ENCODE data around the gene SRRM2. TPM values are rescaled to one million over a fixed set of nuclear protein-coding genes. Genes with fewer than 3 reads are reported as not detected.

The SRRM2 gene
- polyA plus RNA-seq, 10 donors, result 351 to 593 (median 450) TPM

DNA sequence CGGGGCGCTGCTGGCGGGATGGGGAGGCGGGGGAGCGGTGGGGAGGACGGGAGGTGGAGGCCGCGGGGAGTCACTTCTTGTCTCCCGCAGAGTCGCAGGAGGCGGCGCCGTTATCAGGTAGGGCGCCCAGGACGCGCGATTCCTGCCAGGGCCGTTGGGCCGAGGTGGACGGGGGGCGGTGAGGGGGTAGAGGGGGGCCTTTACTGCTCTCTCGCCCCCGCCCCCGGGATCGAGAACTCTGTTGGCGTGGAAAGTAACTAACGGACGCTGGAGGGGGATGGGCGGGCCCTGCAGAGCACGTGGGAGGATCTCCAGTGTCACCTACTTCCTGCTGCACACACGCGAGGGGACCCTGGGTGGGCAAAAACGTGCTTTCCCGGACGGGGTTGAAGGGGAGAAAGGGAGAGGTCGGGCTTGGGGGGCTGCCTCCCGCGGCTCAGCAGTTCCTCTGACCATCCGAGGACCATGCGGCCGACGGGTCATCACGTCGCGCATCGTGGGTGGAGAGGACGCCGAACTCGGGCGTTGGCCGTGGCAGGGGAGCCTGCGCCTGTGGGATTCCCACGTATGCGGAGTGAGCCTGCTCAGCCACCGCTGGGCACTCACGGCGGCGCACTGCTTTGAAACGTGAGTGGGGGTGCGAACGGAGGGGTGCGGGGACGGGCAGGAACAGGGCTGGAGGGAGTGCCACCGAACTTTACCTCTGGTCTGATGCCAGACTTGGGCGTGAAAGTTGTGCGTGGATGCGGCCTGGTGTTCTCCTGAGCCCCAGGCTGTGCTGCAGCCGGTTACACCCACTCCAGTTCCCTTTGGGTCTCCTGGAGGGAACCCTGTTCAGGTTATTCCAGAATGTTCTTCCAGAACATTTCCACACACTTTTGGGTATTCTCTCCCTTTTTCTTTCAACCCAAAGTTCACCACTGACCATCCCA lies 65.2 kb downstream of the SRRM2 start:
- no peak for DNase-seq

DNA sequence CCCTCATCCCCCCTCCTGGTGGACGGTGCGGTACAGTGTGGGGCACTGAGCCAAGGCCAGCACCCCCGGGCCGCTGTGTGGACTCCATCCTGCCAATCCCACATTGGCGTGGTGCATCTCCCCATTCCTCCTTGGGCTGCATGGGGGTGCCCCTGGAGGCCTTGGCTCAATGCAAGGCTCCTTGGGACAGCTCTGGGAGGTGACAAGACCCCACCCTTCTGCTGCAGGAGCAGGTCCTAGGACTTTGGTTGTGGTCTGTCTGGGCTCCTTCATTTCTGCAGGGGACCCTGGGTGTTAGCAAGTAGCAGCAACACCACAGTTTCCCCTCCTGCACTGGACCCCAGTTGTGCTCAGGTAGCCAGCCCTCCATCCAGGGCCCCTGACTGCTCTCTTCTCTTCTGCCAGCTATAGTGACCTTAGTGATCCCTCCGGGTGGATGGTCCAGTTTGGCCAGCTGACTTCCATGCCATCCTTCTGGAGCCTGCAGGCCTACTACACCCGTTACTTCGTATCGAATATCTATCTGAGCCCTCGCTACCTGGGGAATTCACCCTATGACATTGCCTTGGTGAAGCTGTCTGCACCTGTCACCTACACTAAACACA lies 65.9 kb downstream of the SRRM2 start:
- DNase-seq, result no peak

GRCh38 chr16:2819179-2819938 lies 66.9 kb downstream of the SRRM2 start:
- no peak for DNase-seq

- no peak for DNase-seq
Measured at GRCh38 chr16:2819939-2820835, 67.7 kb downstream of the SRRM2 start.

Other genes starting within 250 kb of the SRRM2 start
- gene ATP6V0C, start 238.7 kb upstream of the SRRM2 start, polyA plus RNA-seq (ENCODE audit: insufficient read length in 10 of 10), result 100 to 1,000 TPM in 4 of 10 donors, 10 to 100 TPM in 6; 70.4 to 142 (median 94.2) TPM
- 10 to 100 TPM in 6 of 10 donors, 1 to 10 TPM in 4; 6.5 to 16.4 (median 11.0) TPM for gene AMDHD2, start 232.3 kb upstream of the SRRM2 start, polyA plus RNA-seq (ENCODE audit: insufficient read length in 10 of 10)
- 1 to 10 TPM in 6 of 10 donors, under 1 TPM in 2, not detected in 2; 0.15 to 3.3 (median 1.7) TPM for gene CEMP1, start 221.2 kb upstream of the SRRM2 start, polyA plus RNA-seq (ENCODE audit: insufficient read length in 10 of 10)
- 10 to 100 TPM; 23.7 to 34.3 (median 28.6) TPM for gene PDPK1, start 214.6 kb upstream of the SRRM2 start, polyA plus RNA-seq (ENCODE audit: insufficient read length in 10 of 10)
- 10 to 100 TPM; 18.5 to 22.9 (median 20.6) TPM for gene KCTD5, start 70.1 kb upstream of the SRRM2 start, polyA plus RNA-seq (ENCODE audit: insufficient read length in 10 of 10)
- gene PRSS27, start 32.4 kb upstream of the SRRM2 start, polyA plus RNA-seq (ENCODE audit: insufficient read length in 10 of 10), result 1 to 10 TPM in 6 of 10 donors, under 1 TPM in 4; 0.86 to 1.6 (median 1.2) TPM
- 100 to 1,000 TPM; 126 to 207 (median 146) TPM for gene ELOB, start 24.6 kb downstream of the SRRM2 start, polyA plus RNA-seq (ENCODE audit: insufficient read length in 10 of 10)
- gene PRSS33, start 34.9 kb downstream of the SRRM2 start, polyA plus RNA-seq (ENCODE audit: insufficient read length in 10 of 10), result not detected
- not detected for gene PRSS41, start 45.8 kb downstream of the SRRM2 start, polyA plus RNA-seq (ENCODE audit: insufficient read length in 10 of 10)
- gene PRSS21, start 64.6 kb downstream of the SRRM2 start, polyA plus RNA-seq (ENCODE audit: insufficient read length in 10 of 10), result under 1 TPM in 3 of 10 donors, not detected in 7; 0.24 to 0.53 (median 0.31) TPM
- gene ZG16B, start 77.7 kb downstream of the SRRM2 start, polyA plus RNA-seq (ENCODE audit: insufficient read length in 10 of 10), result under 1 TPM in 9 of 10 donors, not detected in 1; 0.24 to 0.90 (median 0.56) TPM
- gene PRSS22, start 105.5 kb downstream of the SRRM2 start, polyA plus RNA-seq (ENCODE audit: insufficient read length in 10 of 10), result under 1 TPM in 2 of 10 donors, not detected in 8; 0.83 to 0.94 TPM
- 10 to 100 TPM; 10.4 to 20.2 (median 15.5) TPM for gene FLYWCH2, start 130.6 kb downstream of the SRRM2 start, polyA plus RNA-seq (ENCODE audit: insufficient read length in 10 of 10)
- gene FLYWCH1, start 159.3 kb downstream of the SRRM2 start, polyA plus RNA-seq (ENCODE audit: insufficient read length in 10 of 10), result 10 to 100 TPM; 10.7 to 25.3 (median 17.2) TPM
- 10 to 100 TPM in 2 of 10 donors, 1 to 10 TPM in 8; 1.7 to 27.6 (median 5.6) TPM for gene KREMEN2, start 211.6 kb downstream of the SRRM2 start, polyA plus RNA-seq (ENCODE audit: insufficient read length in 10 of 10)
- gene PAQR4, start 216.7 kb downstream of the SRRM2 start, polyA plus RNA-seq (ENCODE audit: insufficient read length in 10 of 10), result 10 to 100 TPM in 1 of 10 donors, 1 to 10 TPM in 9; 4.9 to 13.2 (median 7.2) TPM
- 10 to 100 TPM in 4 of 10 donors, 1 to 10 TPM in 6; 5.8 to 23.0 (median 9.5) TPM for gene PKMYT1, start 227.8 kb downstream of the SRRM2 start, polyA plus RNA-seq (ENCODE audit: insufficient read length in 10 of 10)